GM19463 (cell line): ENCODE results near the gene THBD.

Experiments
- ATAC-seq: cut with Tn5 transposase; IDR thresholded peaks from one replicate; pipeline ENCODE4 v1.9.1; 2021; ENCODE audit warnings: mild to moderate bottlenecking, moderate library complexity; ENCODE audit not compliant: unreplicated experiment

Gene THBD

GRCh38 chr20:23017516-23017915, 32.0 kb downstream of the THBD start:
- no peak for ATAC-seq

GRCh38 chr20:23013429-23013828, 36.0 kb downstream of the THBD start:
- ATAC-seq: no peak

- ATAC-seq: no peak
These were observed 38.3 kb downstream of the THBD start for GRCh38 chr20:23011008-23011721.

GRCh38 chr20:23010096-23010495, 39.4 kb downstream of the THBD start:
- ATAC-seq: no peak

GRCh38 chr20:23009636-23010035, 39.8 kb downstream of the THBD start:
- no peak for ATAC-seq

- no peak for ATAC-seq
These were observed 40.8 kb downstream of the THBD start for GRCh38 chr20:23008667-23009066.

- no peak for ATAC-seq
These were observed 41.4 kb downstream of the THBD start for GRCh38 chr20:23007886-23008655.

- no peak for ATAC-seq
These were observed 42.0 kb downstream of the THBD start for GRCh38 chr20:23007462-23007861.

GRCh38 chr20:23005776-23006175, 43.7 kb downstream of the THBD start:
- no peak for ATAC-seq

GRCh38 chr20:23003881-23004460, 45.5 kb downstream of the THBD start:
- no peak for ATAC-seq

- no peak for ATAC-seq
These were observed 46.3 kb downstream of the THBD start for GRCh38 chr20:23003077-23003635.

- ATAC-seq: no peak
These were observed 47.2 kb downstream of the THBD start for GRCh38 chr20:23002276-23002675.

GRCh38 chr20:23000232-23000947, 49.1 kb downstream of the THBD start:
- ATAC-seq: no peak

- ATAC-seq: no peak
These were observed 49.7 kb downstream of the THBD start for GRCh38 chr20:22999756-23000155.

GRCh38 chr20:22998476-22998875, 51.0 kb downstream of the THBD start:
- no peak for ATAC-seq

- ATAC-seq: no peak
These were observed 53.5 kb downstream of the THBD start for GRCh38 chr20:22995923-22996322.
